GM12878 (cell line): ENCODE results near the gene LRP10. TPM values are rescaled to one million over a fixed set of nuclear protein-coding genes. Genes with fewer than 3 reads are reported as not detected.
A peak's percentile ranks its signal among the peaks of the same experiment; 100 is the strongest.

Experiments used
- ATAC-seq: fragments of 200-7000 bp; cut with Tn5 transposase; 3 replicates; pipeline ENCODE4 v1.9.1; 2020; ENCODE audit warnings: mild to moderate bottlenecking, moderate library complexity
- BruUV-seq: library from RNA; stranded (reverse); fragments of 400-500 nt; replicated peaks from 2 replicates; lab custom pipeline; 2021; lab: Mats Ljungman, UMichigan
- CTCF ChIA-PET: fragments of 300-600 bp; sonication (Branson Sonifier 250); formaldehyde crosslinking; extraction: SDS; loops from one replicate; lab custom pipeline; 2021; ENCODE audit warnings: inconsistent platforms; lab: Yijun Ruan, JAX
- POLR2A ChIA-PET: fragments of 350-600 bp; formaldehyde crosslinking; extraction: SDS; loops from one replicate; lab custom pipeline; 2021; ENCODE audit warnings: inconsistent platforms; lab: Charles Lee
- RAD21 ChIA-PET: fragments of 300-600 bp; sonication (Branson Sonifier 250); formaldehyde crosslinking; loops from one replicate; lab custom pipeline; 2023; ENCODE audit warnings: antibody characterized with exemption; ENCODE audit not compliant: unreplicated experiment; lab: Charles Lee
- SMC1A ChIA-PET: fragments of 300-600 bp; sonication (Branson Sonifier 250); formaldehyde crosslinking; loops from one replicate; lab custom pipeline; 2023; ENCODE audit not compliant: unreplicated experiment, uncharacterized antibody; lab: Charles Lee
- DNase-seq: peaks from one replicate; pipeline ENCODE4 v3.0.0-alpha.2; 2011; ENCODE audit warnings: low read depth, low spot score
- FAIRE-seq: peaks from 3 replicates; lab custom pipeline; 2011; peaks lifted over from hg19 to GRCh38; lab: Jason Lieb, UNC
- H2AFZ ChIP-seq: 2 replicates; pipeline ENCODE4 v1.6.0; 2011; ENCODE audit warnings: low read depth, low read length, control low read depth; ENCODE audit not compliant: control insufficient read depth
- H3K27ac ChIP-seq: 2 replicates; pipeline ENCODE4 v1.5.1; 2011; ENCODE audit warnings: control low read depth; ENCODE audit not compliant: control insufficient read depth, insufficient read depth
- H3K27me3 ChIP-seq, 2 experiments: replicated peaks in 1 of 2; 2 replicates each; pipeline versions ENCODE4 v1.6.0 to v1.6.1; 2011; ENCODE audit warnings: low read length in 1 of 2; ENCODE audit not compliant: control insufficient read depth in 2 of 2, insufficient read depth in 2 of 2
- H3K36me3 ChIP-seq, 2 experiments: 2 replicates each; pipeline ENCODE4 v1.5.1; 2011; ENCODE audit warnings: low read length in 1 of 2; ENCODE audit not compliant: control insufficient read depth in 2 of 2, insufficient read depth in 2 of 2
- H3K4me1 ChIP-seq: 2 replicates; pipeline ENCODE4 v1.6.1; 2011; ENCODE audit warnings: mild to moderate bottlenecking, low read length, moderate library complexity, mixed read lengths; ENCODE audit not compliant: control insufficient read depth, insufficient read depth
- H3K4me2 ChIP-seq: 2 replicates; pipeline ENCODE4 v1.6.0; 2011; ENCODE audit warnings: control low read depth; ENCODE audit not compliant: control insufficient read depth, insufficient read depth
- H3K4me3 ChIP-seq: fragments of 200-600 bp; sonication (generic); 2 replicates; pipeline ENCODE4 v1.5.1; 2016
- H3K79me2 ChIP-seq: 2 replicates; pipeline ENCODE4 v1.6.0; 2011; ENCODE audit warnings: low read length; ENCODE audit not compliant: control insufficient read depth, insufficient read depth
- H3K9ac ChIP-seq: 2 replicates; pipeline ENCODE4 v1.8.0; 2011; ENCODE audit warnings: low read length, control low read depth, mixed read lengths; ENCODE audit not compliant: control insufficient read depth, insufficient read depth
- H3K9me3 ChIP-seq: replicated peaks from 3 replicates; pipeline ENCODE4 v1.5.1; 2011; ENCODE audit warnings: mild to moderate bottlenecking, low read length; ENCODE audit not compliant: control insufficient read depth, insufficient read depth
- H4K20me1 ChIP-seq: 2 replicates; pipeline ENCODE4 v1.6.0; 2011; ENCODE audit not compliant: control insufficient read depth, insufficient read depth
- BRCA1 ChIP-seq: IDR thresholded peaks from 2 replicates; pipeline ENCODE4 v1.6.1; 2011; ENCODE audit warnings: low read depth, low read length, improper control_type of control experiment
- CBX5 ChIP-seq: sonication (generic); IDR thresholded peaks from 2 replicates; pipeline ENCODE4 v1.6.1; 2016; ENCODE audit warnings: low read depth, moderate library complexity, mild to moderate bottlenecking, inconsistent platforms
- E4F1 ChIP-seq: fragments of 450-650 bp; IDR thresholded peaks from 2 replicates; pipeline ENCODE4 v1.6.1; 2018; ENCODE audit warnings: borderline replicate concordance, mild to moderate bottlenecking; ENCODE audit not compliant: partially characterized antibody
- EED ChIP-seq: sonication (generic); IDR thresholded peaks from 2 replicates; pipeline ENCODE4 v1.6.1; 2016; ENCODE audit warnings: antibody characterized with exemption, low read depth
- EP300 ChIP-seq, 2 experiments: fragments of 150-350 bp in 1 of 2; IDR thresholded peaks; 2 replicates each; pipeline ENCODE4 v1.6.1; 2011 to 2012; ENCODE audit warnings: low read depth in 2 of 2, low read length in 2 of 2, borderline replicate concordance in 1 of 2, improper control_type of control experiment in 1 of 2, inconsistent platforms in 1 of 2; ENCODE audit not compliant: control insufficient read depth in 1 of 2
- HDAC6 ChIP-seq: fragments of 200-600 bp; sonication (generic); IDR thresholded peaks from one replicate; pipeline ENCODE4 v1.8.0; 2017; ENCODE audit warnings: antibody characterized with exemption; ENCODE audit not compliant: unreplicated experiment
- HSF1 ChIP-seq: fragments of 150-350 bp; IDR thresholded peaks from 2 replicates; pipeline ENCODE4 v1.6.1; 2014; ENCODE audit warnings: mild to moderate bottlenecking, low read depth, low read length
- MTA3 ChIP-seq: IDR thresholded peaks from 2 replicates; pipeline ENCODE4 v1.6.1; 2012; ENCODE audit warnings: low read length, inconsistent platforms, borderline replicate concordance
- NFYB ChIP-seq: IDR thresholded peaks from 2 replicates; pipeline ENCODE4 v1.6.1; 2011; ENCODE audit warnings: low read depth, mild to moderate bottlenecking, low read length, improper control_type of control experiment, moderate library complexity; ENCODE audit not compliant: insufficient read depth
- POLR2A ChIP-seq: IDR thresholded peaks from 2 replicates; pipeline ENCODE4 v1.6.1; 2011; ENCODE audit warnings: low read depth, mild to moderate bottlenecking, low read length
- PRDM15 ChIP-seq: fragments of 450-650 bp; formaldehyde crosslinking; IDR thresholded peaks from 2 replicates; pipeline ENCODE4 v1.4.0; 2020; ENCODE audit warnings: mild to moderate bottlenecking, moderate library complexity
- SRF ChIP-seq, 2 experiments: IDR thresholded peaks; 2 replicates each; pipeline ENCODE4 v1.6.1; 2011; ENCODE audit warnings: low read depth in 2 of 2, low read length in 2 of 2, mild to moderate bottlenecking in 1 of 2, moderate library complexity in 1 of 2
- WGBS: methylation state at CpG from one replicate; pipeline ENCODE4 v1.1.6; 2016; ENCODE audit warnings: low lambda C conversion rate; ENCODE audit not compliant: insufficient replicate concordance, insufficient coverage; ENCODE audit errors: missing lambda C conversion rate; 5-methylcytosine and 5-hydroxymethylcytosine counted together
- in situ Hi-C: fragments of 300-500 bp; cut with MboI; formaldehyde crosslinking; loops from 9 replicates; pipeline ENCODE4 v1.14.3; 2018; ENCODE audit warnings: mixed read lengths
- intact Hi-C: fragments of 100-400 bp; cut with micrococcal nuclease; formaldehyde crosslinking; loops from one replicate; pipeline ENCODE4 v1.14.2; 2022; ENCODE audit not compliant: unreplicated experiment
- polyA plus RNA-seq, 11 experiments: library from polyadenylated mRNA; depleted of rRNA in 4 of 11; unstranded in 6 of 11; stranded (reverse) in 5 of 11; fragments of >200 nt; fragmentation: Nextera tagmentation in 4 of 11; fragmentation: Illumina TruSeq in 1 of 11; extraction: Ambion mirVana in 4 of 11; extraction: Trizol in 1 of 11; gene quantifications; 1 replicate in 1 of 11; 2 replicates in 10 of 11; pipeline versions ENCODE4 v1.2.1 to v1.2.3, GENCODE V29; 2011 to 2016; ENCODE audit warnings: inconsistent platforms in 2 of 11, missing spikeins in 2 of 11, low read depth in 1 of 11
- total RNA-seq, 4 experiments: library from RNA; depleted of rRNA in 3 of 4; stranded (reverse); fragments of >200 nt in 3 of 4; fragmentation: Illumina TruSeq in 1 of 4; extraction: Trizol in 1 of 4; gene quantifications; 2 replicates each; pipeline versions ENCODE4 v1.2.1 to v1.2.3, GENCODE V29; 2013 to 2021

The LRP10 gene
- total and polyA plus RNA-seq, 10 of the 15 experiments (the other 5 are each of a cell fraction or from before 2014, with no cell fraction given) = 3.0 to 56.9 (median 20.9) TPM

GRCh38 chr14:22897357-22897756 is 25.8 kb downstream of the LRP10 start:
- Histone ChIP-seq H3K27me3 (no peaks in the 10 kb centered on the region), H3K9ac (no peak overlapping the region), H3K4me2 (no peak overlapping the region), H4K20me1 (no peaks in the 10 kb centered on the region; the same call in 1 of the 2 replicates), H2AFZ (no peak overlapping the region), H3K27ac (no peak overlapping the region), H3K4me1 (no peaks in the 10 kb centered on the region), H3K79me2 (no peaks in the 10 kb centered on the region), H3K36me3 (peaks cover 11 to 13% of the 10 kb centered on the region in 2 experiments), H3K9me3 (no peaks in the 10 kb centered on the region), H3K4me3 (no peak overlapping the region)
- POLR2A ChIA-PET = interaction anchor here (0.6 kb wide), 2 partner anchors 184 to 326 kb away, joined by 4 read pairs; no protein-coding TSS in a partner anchor
- no peak for ATAC-seq
- WGBS = 100% methylated on average over 1 of the region's 1 CpG
- no TSS peak for BruUV-seq
- in situ Hi-C loops = loop anchor here (5.0 kb wide), 1 partner anchor 325 kb away; no protein-coding TSS in a partner anchor
- DNase-seq = no peak
- RAD21 ChIA-PET = interaction anchor here (0.9 to 3.4 kb wide), 3 partner anchors 18 to 74 kb away, joined by 3 to 11 read pairs (median 3); partner anchors contain the start of gene LRP10
- CTCF ChIA-PET = interaction anchor here (1.3 to 4.8 kb wide), 4 partner anchors 12 to 131 kb away, joined by 3 to 58 read pairs (median 11); partner anchors contain the start of genes LRP10 and OXA1L
- intact Hi-C loops = no loop called here
- SMC1A ChIA-PET = interaction anchor here (1.5 to 2.6 kb wide), 3 partner anchors 9 to 18 kb away, joined by 4 to 9 read pairs (median 5); no protein-coding TSS in a partner anchor
- TF ChIP-seq BRCA1 = no peak
- no peak for TF ChIP-seq NFYB
- 0 out of 2 replicates have a peak, but pooled peaks have one; percentile 27 for TF ChIP-seq POLR2A
- no peak for TF ChIP-seq SRF (IDR thresholded peaks at IDR 0.05; ENCODE audit: low read depth in 2 of 2, low read length in 2 of 2)
- no peak for TF ChIP-seq CBX5
- TF ChIP-seq HSF1 = no peak
- TF ChIP-seq MTA3 = 0 out of 2 replicates have a peak, but pooled peaks have one; percentile 28
- no peak for TF ChIP-seq HDAC6
- no peak for TF ChIP-seq EED
- no peak for TF ChIP-seq E4F1
- no peak for TF ChIP-seq PRDM15
- TF ChIP-seq EP300 (IDR thresholded peaks at IDR 0.05; ENCODE audit: borderline replicate concordance in 1 of 2, control insufficient read depth in 1 of 2, low read depth in 2 of 2, low read length in 2 of 2) = no peak
- FAIRE-seq = no peak
